CD4-positive, alpha-beta T cell treated with Interleukin-17A for 4 hours (primary cell): ENCODE results near the gene CPLANE2.
"Not testable (repeated sequence)": the region's sequence is repeated elsewhere in the genome, so short reads cannot be mapped to it uniquely, and the experiment has no call there.

Experiments used
- DNase-seq: peaks from one replicate; pipeline ENCODE4 v3.0.0-alpha.2; 2020; ENCODE audit warnings: mixed read lengths

The CPLANE2 gene

GRCh38 chr1:16229976-16230740, 6.8 kb downstream of the CPLANE2 start:
- DNase-seq: no peak

- DNase-seq: no peak
Measured at GRCh38 chr1:16226490-16227179, 10.3 kb downstream of the CPLANE2 start.

- no peak for DNase-seq
Measured at GRCh38 chr1:16226129-16226489, 10.9 kb downstream of the CPLANE2 start.

- DNase-seq: no peak
Measured at GRCh38 chr1:16224472-16224871, 12.5 kb downstream of the CPLANE2 start.

GRCh38 chr1:16222716-16223115, 14.3 kb downstream of the CPLANE2 start:
- not testable (repeated sequence) for DNase-seq

GRCh38 chr1:16221499-16221898, 15.5 kb downstream of the CPLANE2 start:
- DNase-seq: no peak

- no peak for DNase-seq
Measured at GRCh38 chr1:16219968-16220500, 16.9 kb downstream of the CPLANE2 start.

GRCh38 chr1:16218674-16219071, 18.3 kb downstream of the CPLANE2 start:
- no peak for DNase-seq

GRCh38 chr1:16218014-16218673, 18.8 kb downstream of the CPLANE2 start:
- no peak for DNase-seq

- peak; percentile 98 for DNase-seq
Measured at GRCh38 chr1:16217061-16217785, 19.8 kb downstream of the CPLANE2 start.

GRCh38 chr1:16215882-16216753, 20.9 kb downstream of the CPLANE2 start:
- DNase-seq: peak; percentile 73

GRCh38 chr1:16215240-16215639, 21.7 kb downstream of the CPLANE2 start:
- not testable (repeated sequence) for DNase-seq

- DNase-seq: not testable (repeated sequence)
Measured at GRCh38 chr1:16213544-16213943, 23.4 kb downstream of the CPLANE2 start.

GRCh38 chr1:16213013-16213412, 24.0 kb downstream of the CPLANE2 start:
- no peak for DNase-seq

GRCh38 chr1:16212251-16212961, 24.6 kb downstream of the CPLANE2 start, which contains the start of gene ARHGEF19:
Gene ARHGEF19, minus strand, starts transcription at chr1:16212652. Its CDS starts 3,598 bp downstream, at chr1:16209054.
- no peak for DNase-seq

GRCh38 chr1:16211824-16212223, 25.2 kb downstream of the CPLANE2 start:
- DNase-seq: no peak

GRCh38 chr1:16210581-16210980, 26.4 kb downstream of the CPLANE2 start:
- no peak for DNase-seq

GRCh38 chr1:16209847-16210407, 27.1 kb downstream of the CPLANE2 start:
- no peak for DNase-seq

GRCh38 chr1:16209132-16209846, 27.7 kb downstream of the CPLANE2 start:
- no peak for DNase-seq
